ENCODE measurements around the gene TBC1D14. TPM values are rescaled to one million over a fixed set of nuclear protein-coding genes. Genes with fewer than 3 reads are reported as not detected.

TBC1D14 gene
- total RNA-seq, 1 donor from 2014 or later: 61.8 TPM

- Mint-ChIP-seq H3K36me3 (ENCODE audit: insufficient read depth) (peaks cover 14% of the 10 kb centered on the region), H3K4me1 (ENCODE audit: low read depth) (peaks cover 14% of the 10 kb centered on the region), H3K27me3 (no peaks in the 10 kb centered on the region), H3K9me3 (ENCODE audit: low read depth) (no peaks in the 10 kb centered on the region), H3K27ac (no peak overlapping the region), H3K4me3 (ENCODE audit: low read depth) (no peak overlapping the region)
- TF ChIP-seq CTCF (IDR thresholded peaks at IDR 0.05; ENCODE audit: unreplicated experiment): no peak
- DNase-seq (ENCODE audit: low spot score, unreplicated experiment): no peak
These were observed 27.6 kb downstream of the TBC1D14 start for GRCh38 chr4:6937201-6937600.

GRCh38 chr4:6937754-6938153 lies 28.1 kb downstream of the TBC1D14 start:
- H3K4me3 Mint-ChIP-seq (ENCODE audit: low read depth): no peak overlapping the region
- no peaks in the 10 kb centered on the region for H3K27me3 Mint-ChIP-seq
- no peak for TF ChIP-seq CTCF (IDR thresholded peaks at IDR 0.05; ENCODE audit: unreplicated experiment)
- no peak overlapping the region for H3K27ac Mint-ChIP-seq
- peaks cover 20% of the 10 kb centered on the region for H3K4me1 Mint-ChIP-seq (ENCODE audit: low read depth)
- no peaks in the 10 kb centered on the region for H3K9me3 Mint-ChIP-seq (ENCODE audit: low read depth)
- no peak for DNase-seq (ENCODE audit: low spot score, unreplicated experiment)
- H3K36me3 Mint-ChIP-seq (ENCODE audit: insufficient read depth): peaks cover 12% of the 10 kb centered on the region

GRCh38 chr4:6938237-6938636 lies 28.6 kb downstream of the TBC1D14 start:
- Mint-ChIP-seq H3K27ac (no peak overlapping the region), H3K4me3 (ENCODE audit: low read depth) (no peak overlapping the region), H3K9me3 (ENCODE audit: low read depth) (no peaks in the 10 kb centered on the region), H3K36me3 (ENCODE audit: insufficient read depth) (peaks cover 12% of the 10 kb centered on the region), H3K27me3 (no peaks in the 10 kb centered on the region), H3K4me1 (ENCODE audit: low read depth) (peaks cover 22% of the 10 kb centered on the region)
- no peak for DNase-seq (ENCODE audit: low spot score, unreplicated experiment)
- no peak for TF ChIP-seq CTCF (IDR thresholded peaks at IDR 0.05; ENCODE audit: unreplicated experiment)

- no peak for DNase-seq (ENCODE audit: low spot score, unreplicated experiment)
- no peaks in the 10 kb centered on the region for H3K27me3 Mint-ChIP-seq
- H3K9me3 Mint-ChIP-seq (ENCODE audit: low read depth): no peaks in the 10 kb centered on the region
- peaks cover 22% of the 10 kb centered on the region for H3K4me1 Mint-ChIP-seq (ENCODE audit: low read depth)
- peaks cover 8% of the 10 kb centered on the region for H3K36me3 Mint-ChIP-seq (ENCODE audit: insufficient read depth)
- TF ChIP-seq CTCF (IDR thresholded peaks at IDR 0.05; ENCODE audit: unreplicated experiment): no peak
- H3K4me3 Mint-ChIP-seq (ENCODE audit: low read depth): no peak overlapping the region
- no peak overlapping the region for H3K27ac Mint-ChIP-seq
These were observed 29.1 kb downstream of the TBC1D14 start for GRCh38 chr4:6938647-6939271.

- Mint-ChIP-seq H3K9me3 (ENCODE audit: low read depth) (no peaks in the 10 kb centered on the region), H3K27me3 (no peaks in the 10 kb centered on the region), H3K36me3 (ENCODE audit: insufficient read depth) (peaks cover 3% of the 10 kb centered on the region), H3K4me1 (ENCODE audit: low read depth) (peaks cover 21% of the 10 kb centered on the region), H3K27ac (peak overlapping the region; percentile 8), H3K4me3 (ENCODE audit: low read depth) (no peak overlapping the region)
- DNase-seq (ENCODE audit: low spot score, unreplicated experiment): no peak
- no peak for TF ChIP-seq CTCF (IDR thresholded peaks at IDR 0.05; ENCODE audit: unreplicated experiment)
These were observed 30.4 kb downstream of the TBC1D14 start for GRCh38 chr4:6939761-6940743.

Data from progenitor cell of endocrine pancreas (in vitro differentiated cells).